ENCODE data around the gene PNLIPRP3.

DNA sequence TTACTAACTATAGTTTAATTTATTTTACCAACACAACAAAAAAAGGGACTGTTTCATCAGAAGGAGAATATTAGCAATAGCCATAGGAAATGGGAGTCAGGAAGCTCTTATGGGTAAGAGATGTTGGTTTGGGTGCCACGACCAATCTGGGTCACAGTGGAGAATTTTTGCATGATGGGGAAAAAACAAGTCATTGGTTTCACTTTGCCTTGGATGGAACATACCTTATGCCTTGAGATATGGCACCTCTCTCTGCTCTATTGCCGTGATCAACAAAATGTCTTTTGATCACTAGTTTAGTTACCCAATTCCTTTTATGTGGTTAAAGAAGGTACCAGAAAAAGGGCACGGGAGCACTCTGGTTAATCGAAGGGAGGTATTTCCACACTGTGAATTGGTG, 48.2 kb downstream of the PNLIPRP3 start:
- TF ChIP-seq CTCF (IDR thresholded peaks at IDR 0.05) = no peak
- TF ChIP-seq POLR2A (IDR thresholded peaks at IDR 0.05) = no peak
- TF ChIP-seq POLR2AphosphoS5 (IDR thresholded peaks at IDR 0.05) = no peak

Measured in breast epithelium (tissue), 3 donors.